Activated CD8-positive, alpha-beta memory T cell treated with anti-CD3 and anti-CD28 coated beads, Interleukin-2, amount 50 U/mL, for 1 hour (primary cell): ENCODE data around the gene CFAP100.

Experiments used
- DNase-seq: peaks from one replicate; pipeline ENCODE4 v3.0.0-alpha.2; 2020; ENCODE audit errors: extremely low read depth

Gene CFAP100

DNA sequence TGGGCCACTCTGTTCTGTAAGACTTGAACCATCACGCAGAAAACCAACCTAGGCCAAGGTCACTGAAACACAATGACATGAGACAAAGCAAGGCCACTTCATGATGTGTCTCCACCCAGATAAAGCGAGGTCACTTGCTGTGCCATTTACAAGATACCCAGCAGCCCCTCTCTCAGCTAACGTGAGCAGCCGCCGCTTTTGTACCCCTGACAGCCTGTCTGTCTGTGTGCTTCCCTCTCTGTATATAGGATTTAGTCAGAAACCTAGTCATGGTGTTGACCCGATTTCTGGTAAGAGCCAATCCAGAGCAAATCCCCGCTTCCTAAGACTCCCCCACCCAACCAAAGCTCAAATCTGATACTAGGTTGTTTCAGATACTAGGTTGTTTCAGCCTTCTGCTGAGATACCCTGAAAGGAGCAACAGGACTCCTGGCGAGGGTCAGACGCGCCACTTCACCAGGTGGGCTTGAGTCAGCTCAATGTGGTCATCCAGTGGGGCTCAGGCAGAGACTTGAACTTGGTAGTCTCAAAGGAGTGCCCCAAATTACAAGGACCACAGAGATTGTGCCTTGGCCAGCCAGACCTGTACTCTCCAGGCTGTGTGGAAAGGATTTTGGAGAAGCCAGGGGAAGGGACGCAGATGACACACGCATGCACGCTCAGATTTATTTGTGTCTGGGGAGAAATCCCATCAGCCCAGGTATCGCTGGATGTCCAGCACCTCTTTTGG lies 84.0 kb downstream of the CFAP100 start:
- DNase-seq = no peak

- no peak for DNase-seq
Observed at GRCh38 chr3:126479642-126480041, 84.9 kb downstream of the CFAP100 start.

DNA sequence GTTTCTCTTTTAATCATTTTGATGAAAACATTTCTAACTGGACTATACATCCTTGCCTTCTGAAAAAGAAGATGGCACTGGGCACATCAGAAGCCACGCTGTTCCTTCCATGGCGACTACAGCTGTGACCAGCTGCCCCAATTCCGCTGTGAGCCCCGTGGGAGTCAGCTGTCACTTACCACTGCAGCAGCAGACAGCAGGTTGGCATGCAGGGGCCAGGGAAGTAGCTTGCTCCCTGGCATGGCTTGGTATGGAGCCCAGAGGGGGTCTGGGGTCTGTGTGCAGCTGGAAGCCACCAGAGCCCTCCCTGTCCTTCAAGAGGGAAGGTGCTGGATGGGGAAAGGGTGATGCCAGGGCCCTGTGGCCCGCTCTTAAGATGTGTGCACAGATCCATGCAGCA lies 85.5 kb downstream of the CFAP100 start:
- DNase-seq = no peak

- DNase-seq = no peak
Observed at GRCh38 chr3:126480861-126481260, 86.2 kb downstream of the CFAP100 start.

GRCh38 chr3:126481808-126482502 lies 87.2 kb downstream of the CFAP100 start:
- no peak for DNase-seq

DNA sequence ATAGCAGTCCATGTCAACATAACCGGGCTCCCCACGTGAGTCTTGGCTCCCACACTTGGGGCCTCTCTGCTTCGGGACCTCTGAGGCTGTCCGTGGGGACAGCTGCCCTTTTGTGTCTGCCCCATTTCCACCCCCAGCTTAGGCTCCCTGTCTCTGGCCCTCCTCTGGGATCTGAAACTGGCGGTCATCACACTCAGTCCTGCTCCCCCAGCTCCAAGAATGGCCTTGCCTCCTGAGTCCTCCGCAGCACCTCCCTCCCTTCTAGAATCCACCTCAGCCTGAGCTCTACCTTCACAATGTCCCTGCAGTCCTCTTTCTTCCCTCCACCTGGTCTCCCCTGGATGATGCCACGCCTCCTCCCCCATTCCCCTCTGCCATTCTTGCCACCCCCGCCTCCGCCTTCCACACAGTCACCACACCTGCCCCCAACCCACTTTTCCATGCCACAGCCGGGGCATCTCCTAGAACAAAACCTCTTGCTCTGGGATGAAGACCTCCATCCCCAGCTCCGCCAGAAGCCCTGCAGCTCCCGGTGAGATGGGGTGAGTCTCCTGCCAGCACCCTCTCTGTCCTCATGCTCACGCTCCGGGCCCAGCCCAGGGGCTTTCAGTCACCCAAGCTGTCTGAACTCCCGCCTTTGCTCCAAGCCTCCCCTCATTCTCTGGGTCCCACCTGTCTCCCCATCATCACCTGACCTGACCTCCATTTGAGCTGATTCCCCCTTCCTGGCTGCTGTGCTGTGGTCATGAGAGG lies 88.0 kb downstream of the CFAP100 start:
- no peak for DNase-seq

GRCh38 chr3:126483321-126483761 lies 88.6 kb downstream of the CFAP100 start:
- DNase-seq = no peak

DNA sequence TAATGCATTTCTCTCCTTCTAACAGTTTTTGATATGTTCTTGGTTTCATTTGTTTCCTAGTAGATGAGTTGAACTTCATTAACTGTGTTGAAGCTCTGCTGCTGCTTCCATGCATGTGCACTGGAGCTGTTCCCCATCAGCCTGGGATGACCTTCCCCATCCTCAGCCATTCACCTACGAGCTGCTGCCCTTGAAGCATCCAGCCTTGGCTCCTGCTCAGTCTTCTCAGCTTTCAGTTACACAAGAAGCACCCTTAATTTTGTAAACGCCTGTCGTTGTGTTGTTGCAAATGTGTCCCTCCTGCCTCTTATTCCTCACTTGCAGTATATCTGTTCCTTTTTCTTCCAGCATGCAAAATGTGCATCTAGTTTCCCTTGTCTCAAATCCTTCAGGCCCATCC lies 89.4 kb downstream of the CFAP100 start:
- no peak for DNase-seq

- no peak for DNase-seq
Observed at GRCh38 chr3:126484662-126485061, 90.0 kb downstream of the CFAP100 start.

GRCh38 chr3:126485176-126485897 lies 90.6 kb downstream of the CFAP100 start:
- no peak for DNase-seq

DNA sequence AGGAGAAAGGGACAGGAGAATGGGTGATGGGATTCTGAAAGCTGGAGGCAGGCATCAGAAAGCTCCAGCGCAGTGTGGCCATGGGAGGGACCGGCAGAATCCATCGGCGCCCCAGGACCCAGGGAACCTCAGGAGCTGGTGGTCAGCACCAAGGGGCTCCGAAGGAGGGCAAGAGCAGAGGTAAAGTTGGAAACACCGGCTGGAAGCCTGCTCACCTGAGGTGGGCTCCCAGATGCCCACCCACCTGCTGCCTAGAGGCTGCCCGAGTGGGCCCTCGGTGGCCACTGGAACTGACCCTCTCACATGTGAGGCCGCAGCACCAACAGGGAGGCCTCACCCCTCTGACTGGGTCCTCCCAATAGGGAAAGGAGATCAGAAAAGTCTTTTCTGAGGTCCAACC lies 91.2 kb downstream of the CFAP100 start:
- DNase-seq = no peak
